ENCODE results near the gene FBN3.

FBN3 gene

DNA sequence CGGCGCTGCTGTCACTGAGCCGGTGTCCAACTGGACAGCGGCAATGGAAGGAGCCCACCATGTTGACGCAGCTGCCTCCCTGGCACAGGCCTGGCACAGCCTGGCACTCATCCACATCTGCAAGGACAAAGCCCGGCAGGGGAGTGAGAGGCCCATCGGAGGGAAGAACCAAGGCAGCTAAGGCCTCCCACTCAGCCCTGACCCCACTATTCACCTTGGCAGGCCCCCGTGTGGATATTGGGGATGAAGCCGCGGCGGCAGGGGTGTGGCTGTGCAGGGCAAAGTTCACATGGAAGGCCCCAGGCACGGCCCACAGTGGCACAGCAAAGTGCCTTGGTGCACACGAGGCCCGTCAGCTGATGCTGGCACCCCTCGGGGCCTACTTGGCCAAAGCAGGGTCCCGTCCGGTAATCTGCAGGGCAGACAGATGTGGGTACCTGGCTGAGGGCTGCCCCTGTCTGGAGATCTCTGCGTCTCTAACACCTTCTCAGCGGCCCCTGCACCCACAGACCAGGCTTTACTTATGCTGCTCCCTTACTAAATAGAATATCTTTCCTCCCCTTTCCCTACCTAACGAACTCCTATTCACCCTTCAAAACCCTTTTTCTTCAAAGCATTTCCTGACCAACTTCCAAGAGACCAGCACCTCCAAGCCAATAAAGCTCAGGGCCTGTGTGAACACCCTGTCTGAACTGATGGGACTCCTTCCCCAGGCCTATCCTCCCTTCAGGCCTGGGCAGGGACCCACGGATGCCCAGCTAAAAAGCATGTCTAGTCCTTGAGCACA, 7.5 kb downstream of the FBN3 start:
- no peak for TF ChIP-seq EZH2phosphoT487 (IDR thresholded peaks at IDR 0.05; ENCODE audit: borderline replicate concordance)
- TF ChIP-seq, protein P1, sequence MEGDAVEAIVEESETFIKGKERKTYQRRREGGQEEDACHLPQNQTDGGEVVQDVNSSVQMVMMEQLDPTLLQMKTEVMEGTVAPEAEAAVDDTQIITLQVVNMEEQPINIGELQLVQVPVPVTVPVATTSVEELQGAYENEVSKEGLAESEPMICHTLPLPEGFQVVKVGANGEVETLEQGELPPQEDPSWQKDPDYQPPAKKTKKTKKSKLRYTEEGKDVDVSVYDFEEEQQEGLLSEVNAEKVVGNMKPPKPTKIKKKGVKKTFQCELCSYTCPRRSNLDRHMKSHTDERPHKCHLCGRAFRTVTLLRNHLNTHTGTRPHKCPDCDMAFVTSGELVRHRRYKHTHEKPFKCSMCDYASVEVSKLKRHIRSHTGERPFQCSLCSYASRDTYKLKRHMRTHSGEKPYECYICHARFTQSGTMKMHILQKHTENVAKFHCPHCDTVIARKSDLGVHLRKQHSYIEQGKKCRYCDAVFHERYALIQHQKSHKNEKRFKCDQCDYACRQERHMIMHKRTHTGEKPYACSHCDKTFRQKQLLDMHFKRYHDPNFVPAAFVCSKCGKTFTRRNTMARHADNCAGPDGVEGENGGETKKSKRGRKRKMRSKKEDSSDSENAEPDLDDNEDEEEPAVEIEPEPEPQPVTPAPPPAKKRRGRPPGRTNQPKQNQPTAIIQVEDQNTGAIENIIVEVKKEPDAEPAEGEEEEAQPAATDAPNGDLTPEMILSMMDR (conservative IDR thresholded peaks at IDR 0.05; ENCODE audit: low read length) = no peak
- no peak overlapping the region for H2AFZ ChIP-seq (ENCODE audit: low read length)
- no peaks in the 10 kb centered on the region for H3K27me3 ChIP-seq (ENCODE audit: insufficient read depth, low read length, poor library complexity, severe bottlenecking)

DNA sequence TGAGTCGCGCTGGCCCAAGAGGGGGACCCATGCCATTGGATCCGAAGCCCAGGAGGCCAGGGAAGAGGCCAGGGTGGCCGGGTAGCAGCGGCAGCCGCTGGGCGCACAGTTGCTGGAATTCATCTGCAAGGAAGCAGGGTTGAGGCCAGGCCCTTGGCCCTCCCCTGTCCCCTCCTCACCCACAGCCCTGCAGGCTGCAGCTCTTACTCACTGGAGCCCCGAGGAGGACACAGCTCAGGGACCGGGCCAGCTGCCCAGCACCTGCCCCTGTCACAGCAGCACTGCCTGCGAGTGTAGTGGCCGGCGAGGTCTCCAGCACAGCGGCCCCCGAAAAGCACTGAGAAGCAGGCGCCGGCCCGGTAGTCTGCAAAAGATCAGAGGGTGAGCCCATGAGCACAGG, 11.2 kb downstream of the FBN3 start:
- no peaks in the 10 kb centered on the region for H4K20me1 ChIP-seq (ENCODE audit: insufficient read depth, low read length, poor library complexity, severe bottlenecking)
- H3K4me3 ChIP-seq (ENCODE audit: low read length, poor library complexity, severe bottlenecking) = no peak overlapping the region
- H2AFZ ChIP-seq (ENCODE audit: low read length) = no peak overlapping the region
- no peaks in the 10 kb centered on the region for H3K79me2 ChIP-seq (ENCODE audit: insufficient read depth, low read length)
- H3K9me3 ChIP-seq (ENCODE audit: insufficient read depth, low read depth, low read length) = no peaks in the 10 kb centered on the region
- no peaks in the 10 kb centered on the region for H3K27me3 ChIP-seq (ENCODE audit: insufficient read depth, low read length, poor library complexity, severe bottlenecking)
- no peak for TF ChIP-seq EZH2phosphoT487 (IDR thresholded peaks at IDR 0.05; ENCODE audit: borderline replicate concordance)
- TF ChIP-seq, protein P1 (conservative IDR thresholded peaks at IDR 0.05; ENCODE audit: low read length) = no peak
- H3K4me2 ChIP-seq (ENCODE audit: low read depth, low read length, poor library complexity, severe bottlenecking) = no peak overlapping the region
- H3F3A ChIP-seq (ENCODE audit: low read depth) = no peaks in the 10 kb centered on the region
- H3K9ac ChIP-seq (ENCODE audit: low read depth, low read length, poor library complexity, severe bottlenecking) = no peak overlapping the region
- H3K4me1 ChIP-seq (ENCODE audit: insufficient read depth, low read length, poor library complexity, severe bottlenecking) = no peaks in the 10 kb centered on the region
- no peaks in the 10 kb centered on the region for H3K36me3 ChIP-seq (ENCODE audit: insufficient read depth, low read length)
- H3K9me2 ChIP-seq (replicated peaks; ENCODE audit: low read depth, low read length) = no peaks in the 10 kb centered on the region

More for the DNA sequence above, 7.5 kb downstream of the FBN3 start:
- no peaks in the 10 kb centered on the region for H4K20me1 ChIP-seq (ENCODE audit: insufficient read depth, low read length, poor library complexity, severe bottlenecking)
- H3K4me2 ChIP-seq (ENCODE audit: low read depth, low read length, poor library complexity, severe bottlenecking) = no peak overlapping the region
- H3K4me3 ChIP-seq (ENCODE audit: low read length, poor library complexity, severe bottlenecking) = no peak overlapping the region
- no peaks in the 10 kb centered on the region for H3F3A ChIP-seq (ENCODE audit: low read depth)
- H3K9ac ChIP-seq (ENCODE audit: low read depth, low read length, poor library complexity, severe bottlenecking) = no peak overlapping the region
- H3K4me1 ChIP-seq (ENCODE audit: insufficient read depth, low read length, poor library complexity, severe bottlenecking) = no peaks in the 10 kb centered on the region
- no peaks in the 10 kb centered on the region for H3K36me3 ChIP-seq (ENCODE audit: insufficient read depth, low read length)
- H3K9me2 ChIP-seq (replicated peaks; ENCODE audit: low read depth, low read length) = no peaks in the 10 kb centered on the region
- H3K79me2 ChIP-seq (ENCODE audit: insufficient read depth, low read length) = no peaks in the 10 kb centered on the region
- no peaks in the 10 kb centered on the region for H3K9me3 ChIP-seq (ENCODE audit: insufficient read depth, low read depth, low read length)

DNA sequence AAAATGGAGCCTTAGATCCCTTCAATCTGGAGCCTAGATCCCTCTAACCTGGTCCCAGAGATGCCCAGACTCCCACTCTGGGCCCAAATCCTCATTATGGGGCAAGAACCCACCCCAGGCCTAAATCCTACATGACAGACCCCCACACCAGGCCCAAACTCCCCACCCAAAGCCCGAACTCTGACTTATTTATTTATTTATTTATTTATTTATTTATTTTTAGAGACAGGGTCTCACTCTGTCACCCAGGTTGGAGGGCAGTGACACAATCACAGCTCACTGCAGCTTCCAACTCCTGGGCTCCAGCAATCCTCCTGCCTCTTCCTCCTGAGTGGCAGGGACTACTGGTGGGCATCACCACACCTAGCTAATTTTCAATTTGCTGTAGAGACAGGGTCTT, 12.0 kb downstream of the FBN3 start:
- H3K4me2 ChIP-seq (ENCODE audit: low read depth, low read length, poor library complexity, severe bottlenecking) = no peak overlapping the region
- H3K27me3 ChIP-seq (ENCODE audit: insufficient read depth, low read length, poor library complexity, severe bottlenecking) = no peaks in the 10 kb centered on the region
- H2AFZ ChIP-seq (ENCODE audit: low read length) = no peak overlapping the region
- no peaks in the 10 kb centered on the region for H3K79me2 ChIP-seq (ENCODE audit: insufficient read depth, low read length)
- no peaks in the 10 kb centered on the region for H3K9me3 ChIP-seq (ENCODE audit: insufficient read depth, low read depth, low read length)
- no peaks in the 10 kb centered on the region for H3K4me1 ChIP-seq (ENCODE audit: insufficient read depth, low read length, poor library complexity, severe bottlenecking)
- no peak overlapping the region for H3K9ac ChIP-seq (ENCODE audit: low read depth, low read length, poor library complexity, severe bottlenecking)
- H3K4me3 ChIP-seq (ENCODE audit: low read length, poor library complexity, severe bottlenecking) = no peak overlapping the region
- no peak for TF ChIP-seq EZH2phosphoT487 (IDR thresholded peaks at IDR 0.05; ENCODE audit: borderline replicate concordance)
- TF ChIP-seq, protein P1 (conservative IDR thresholded peaks at IDR 0.05; ENCODE audit: low read length) = no peak
- H3F3A ChIP-seq (ENCODE audit: low read depth) = no peaks in the 10 kb centered on the region
- H4K20me1 ChIP-seq (ENCODE audit: insufficient read depth, low read length, poor library complexity, severe bottlenecking) = no peaks in the 10 kb centered on the region
- H3K9me2 ChIP-seq (replicated peaks; ENCODE audit: low read depth, low read length) = no peaks in the 10 kb centered on the region
- no peaks in the 10 kb centered on the region for H3K36me3 ChIP-seq (ENCODE audit: insufficient read depth, low read length)

All from Loucy (cell line).